Stimulated activated naive B cell treated with anti-CD40 and anti-IgM and Interleukin-4, amounts not matched to agents 10 μg/mL and 1 μg/mL and 100 μg/mL, for 72 hours (primary cell): ENCODE measurements around the gene FBRSL1.
"Not testable (repeated sequence)": the region's sequence is repeated elsewhere in the genome, so short reads cannot be mapped to it uniquely, and the experiment has no call there.

Source experiments
- ATAC-seq, 2 donors: fragments of 150-1000 bp; cut with Tn5 transposase; replicated peaks; 2 replicates each; pipeline ENCODE4 v1.10.0; 2021; ENCODE audit warnings: moderate library complexity in 1 of 2
- DNase-seq: peaks from one replicate; pipeline ENCODE4 v3.0.0; 2021
- H3K27ac Mint-ChIP-seq: one replicate; pipeline ENCODE4 v1.8.0; 2022; ENCODE audit warnings: mild to moderate bottlenecking, mixed read lengths
- H3K27me3 Mint-ChIP-seq, 2 donors: one replicate each; pipeline ENCODE4 v1.8.0; 2022; ENCODE audit warnings: mixed read lengths in 2 of 2
- H3K36me3 Mint-ChIP-seq, 2 donors: one replicate each; pipeline ENCODE4 v1.8.0; 2022; ENCODE audit warnings: mixed read lengths in 2 of 2, mild to moderate bottlenecking in 1 of 2
- H3K4me1 Mint-ChIP-seq, 2 donors: one replicate each; pipeline ENCODE4 v1.8.0; 2022; ENCODE audit warnings: mixed read lengths in 2 of 2, mild to moderate bottlenecking in 1 of 2
- H3K4me3 Mint-ChIP-seq, 2 donors: one replicate each; pipeline ENCODE4 v1.8.0; 2022; ENCODE audit warnings: mild to moderate bottlenecking in 2 of 2, mixed read lengths in 2 of 2, moderate library complexity in 1 of 2
- H3K9me3 Mint-ChIP-seq, 2 donors: one replicate each; pipeline ENCODE4 v1.8.0; 2022; ENCODE audit warnings: mixed read lengths in 2 of 2, mild to moderate bottlenecking in 1 of 2

Gene FBRSL1

DNA sequence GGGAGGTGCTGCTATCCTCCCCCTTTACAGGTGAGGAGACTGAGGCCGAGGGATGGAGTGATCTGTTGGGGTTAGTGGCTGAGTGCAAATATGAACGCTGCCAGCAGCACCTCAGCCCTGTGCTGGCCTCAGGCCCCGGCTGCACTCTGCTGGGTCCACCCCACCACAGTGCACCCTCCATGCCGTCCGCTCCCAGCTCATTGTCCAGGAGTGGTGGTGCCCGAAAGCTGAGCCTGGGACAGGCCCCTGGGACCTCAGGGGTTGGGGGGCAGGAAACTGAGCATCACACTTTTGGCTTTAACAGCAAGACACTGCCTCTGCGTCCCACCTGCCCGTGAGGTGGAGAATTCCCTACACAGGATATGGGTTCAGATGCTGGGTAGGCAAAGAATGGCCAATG, 31.5 kb upstream of the FBRSL1 start:
- Mint-ChIP-seq H3K36me3 (no peaks in the 10 kb centered on the region), H3K9me3 (peaks cover 0 to 6% of the 10 kb centered on the region in 2 donors), H3K4me3 (no peak overlapping the region), H3K4me1 (peaks cover 12 to 43% of the 10 kb centered on the region in 2 donors), H3K27me3 (peaks cover 0 to 7% of the 10 kb centered on the region in 2 donors), H3K27ac (no peak overlapping the region)
- ATAC-seq (no peak), DNase-seq (no peak)

DNA sequence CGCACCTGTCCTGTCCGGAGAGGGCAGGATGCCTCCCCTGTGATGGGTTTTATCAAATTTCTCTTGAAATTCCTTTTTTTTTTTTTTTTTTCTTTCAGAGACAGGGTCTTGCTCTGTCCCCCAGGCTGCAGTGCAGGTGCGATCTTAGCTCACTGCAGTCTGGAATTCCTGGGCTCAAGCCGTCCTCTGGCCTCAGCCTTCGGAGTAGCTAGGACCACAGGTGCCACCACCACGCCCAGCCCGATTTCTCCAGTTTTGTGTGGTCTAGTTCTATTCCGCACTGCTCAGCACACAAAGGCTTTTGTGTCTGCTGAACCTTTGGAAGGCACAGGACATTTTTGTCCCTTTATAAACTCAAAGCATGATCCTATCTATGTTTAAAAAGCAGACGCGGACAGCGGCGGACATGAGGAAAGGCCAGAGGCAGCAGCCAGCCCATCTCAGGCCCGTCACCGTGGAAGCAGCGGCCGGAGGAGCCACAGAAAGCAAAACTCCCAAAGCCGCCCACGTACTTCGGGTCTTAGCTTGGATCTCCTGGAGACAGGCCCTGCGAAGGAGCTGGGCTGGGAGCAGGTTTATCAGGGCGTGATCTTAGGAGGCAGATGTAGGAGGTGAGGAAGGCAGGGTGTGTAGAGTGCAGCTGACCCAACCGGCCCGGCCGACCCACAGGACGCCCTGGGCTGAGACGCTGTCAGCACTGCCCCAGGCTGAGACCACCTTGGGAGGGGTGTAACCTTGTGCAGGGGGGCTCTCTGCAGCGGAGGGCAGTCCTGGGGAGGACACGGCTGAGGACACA, 30.9 kb upstream of the FBRSL1 start:
- Mint-ChIP-seq H3K4me1 (peaks cover 12 to 38% of the 10 kb centered on the region in 2 donors), H3K27ac (no peak overlapping the region), H3K4me3 (no peak overlapping the region), H3K9me3 (peaks cover 0 to 6% of the 10 kb centered on the region in 2 donors), H3K36me3 (no peaks in the 10 kb centered on the region), H3K27me3 (peaks cover 0 to 7% of the 10 kb centered on the region in 2 donors)
- DNase-seq (no peak), ATAC-seq (no peak)

DNA sequence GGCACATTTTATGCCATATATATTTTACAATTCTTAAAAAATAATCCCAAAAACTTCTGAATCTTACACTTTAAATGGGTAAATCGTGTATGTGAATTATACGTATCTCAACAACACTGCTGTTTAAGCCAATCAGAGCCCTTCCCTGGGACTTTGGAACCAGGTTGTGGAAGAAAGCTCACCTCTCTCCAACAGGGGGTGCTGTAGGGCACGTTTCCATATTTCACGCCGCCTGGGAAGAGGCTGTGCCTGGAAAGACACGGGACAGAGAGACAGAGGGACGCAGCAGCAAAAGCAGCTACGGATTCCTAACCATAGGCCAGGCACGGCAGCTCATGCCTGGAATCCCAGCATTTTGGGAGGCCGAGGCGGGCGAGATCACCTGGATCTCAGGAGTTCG, 29.4 kb upstream of the FBRSL1 start:
- Mint-ChIP-seq H3K27ac (no peak overlapping the region), H3K4me3 (no peak overlapping the region), H3K36me3 (no peaks in the 10 kb centered on the region)

DNA sequence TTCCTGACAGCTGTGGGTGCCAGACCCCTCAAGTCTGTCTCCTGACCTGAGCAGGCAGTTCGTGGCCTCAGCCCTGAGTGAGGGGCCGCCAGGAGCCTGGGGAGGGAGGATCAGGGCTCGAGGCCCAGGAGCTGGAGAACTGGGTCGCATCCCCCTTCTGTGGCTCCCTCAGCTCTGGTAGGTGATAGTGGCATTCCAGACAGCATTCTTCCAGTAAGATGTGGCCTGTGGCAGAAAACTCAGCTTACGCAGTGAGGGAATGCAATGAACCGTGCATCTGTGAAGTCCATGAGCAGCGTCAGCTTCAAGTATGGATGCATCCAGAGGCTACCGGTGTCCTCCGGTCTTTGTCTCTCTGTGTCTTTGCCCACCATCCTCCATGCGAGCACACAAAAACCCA, 28.4 kb upstream of the FBRSL1 start:
- H3K27ac Mint-ChIP-seq: no peak overlapping the region

More for the DNA sequence above, 29.4 kb upstream of the FBRSL1 start:
- DNase-seq (no peak), ATAC-seq (no peak)
- Mint-ChIP-seq H3K27me3 (peaks cover 0 to 5% of the 10 kb centered on the region in 2 donors), H3K4me1 (peaks cover 9 to 27% of the 10 kb centered on the region in 2 donors), H3K9me3 (peaks cover 0 to 3% of the 10 kb centered on the region in 2 donors)

DNA sequence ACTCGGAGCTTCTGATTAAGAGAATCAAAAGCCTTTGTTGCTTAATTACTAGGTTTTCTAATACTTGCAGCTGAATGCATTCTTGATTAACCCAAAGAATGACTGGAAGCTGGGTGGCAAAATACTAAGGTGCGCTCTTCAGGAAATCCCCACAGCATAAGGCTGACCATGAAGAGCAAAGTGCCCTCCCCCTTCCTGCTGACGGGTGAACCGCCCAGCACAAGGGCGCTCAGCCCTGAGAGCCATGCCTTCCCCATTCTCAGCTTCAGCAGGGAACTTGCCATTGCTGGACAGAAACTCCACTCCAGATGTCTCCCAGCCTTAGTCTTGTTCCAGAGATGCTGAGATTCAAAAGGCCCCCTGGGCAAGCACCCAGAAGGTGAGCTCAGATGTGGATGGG, 27.2 kb upstream of the FBRSL1 start:
- no peak overlapping the region for H3K27ac Mint-ChIP-seq
- H3K9me3 Mint-ChIP-seq: no peaks in the 10 kb centered on the region
- H3K36me3 Mint-ChIP-seq: no peaks in the 10 kb centered on the region
- no peaks in the 10 kb centered on the region for H3K27me3 Mint-ChIP-seq
- peaks cover 7 to 16% of the 10 kb centered on the region in 2 donors for H3K4me1 Mint-ChIP-seq
- ATAC-seq (peak; percentile 75 to 86), DNase-seq (no peak)
- H3K4me3 Mint-ChIP-seq: no peak overlapping the region

More for the DNA sequence above, 28.4 kb upstream of the FBRSL1 start:
- no peak for DNase-seq
- H3K36me3 Mint-ChIP-seq: no peaks in the 10 kb centered on the region
- no peaks in the 10 kb centered on the region for H3K27me3 Mint-ChIP-seq
- no peak for ATAC-seq
- H3K4me1 Mint-ChIP-seq: peaks cover 6 to 18% of the 10 kb centered on the region in 2 donors
- no peaks in the 10 kb centered on the region for H3K9me3 Mint-ChIP-seq
- no peak overlapping the region for H3K4me3 Mint-ChIP-seq

DNA sequence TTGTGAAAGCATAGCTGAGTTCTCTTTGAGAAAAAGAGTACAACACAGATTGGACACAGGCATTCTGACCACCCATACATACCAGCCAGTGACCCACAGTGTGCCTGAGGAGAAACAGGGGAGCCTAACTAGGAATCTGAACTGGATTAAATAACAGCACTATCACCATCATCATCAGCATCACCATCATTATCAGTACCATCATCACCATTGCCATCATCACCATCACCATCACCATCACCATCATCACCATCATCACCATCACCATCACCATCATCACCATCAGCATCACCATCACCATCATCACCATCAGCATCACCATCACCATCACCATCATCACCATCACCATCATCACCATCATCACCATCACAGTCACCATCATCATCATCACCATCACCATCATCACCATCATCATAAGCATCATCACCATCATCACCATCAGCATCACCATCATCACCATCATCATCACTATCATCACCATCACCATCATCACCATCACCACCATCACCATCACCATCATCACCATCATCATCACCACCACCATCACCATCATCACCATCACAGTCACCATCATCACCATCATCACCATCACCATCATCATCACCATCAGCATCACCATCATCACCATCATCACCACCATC, 26.5 kb upstream of the FBRSL1 start:
- not testable (repeated sequence) for H3K27me3 Mint-ChIP-seq, H3K36me3 Mint-ChIP-seq, H3K27ac Mint-ChIP-seq, H3K4me3 Mint-ChIP-seq, ATAC-seq, DNase-seq, H3K9me3 Mint-ChIP-seq
- peaks cover 10 to 22% of the 10 kb centered on the region in 2 donors for H3K4me1 Mint-ChIP-seq

DNA sequence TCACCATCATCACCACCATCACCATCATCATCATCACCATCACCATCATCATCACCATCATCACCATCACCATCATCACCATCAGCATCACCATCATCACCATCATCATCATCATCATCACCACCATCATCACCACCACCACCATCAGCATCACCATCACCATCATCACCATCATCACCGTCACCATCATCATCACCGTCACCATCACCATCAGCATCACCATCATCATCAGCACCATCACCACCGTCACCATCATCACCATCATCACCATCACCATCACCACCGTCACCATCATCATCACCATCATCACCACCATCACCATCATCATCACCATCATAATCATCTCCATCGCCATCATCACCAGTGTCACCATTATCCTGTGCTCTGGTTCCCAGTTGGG, 25.6 kb upstream of the FBRSL1 start:
- H3K9me3 Mint-ChIP-seq, H3K27ac Mint-ChIP-seq, ATAC-seq, H3K4me3 Mint-ChIP-seq, DNase-seq, H3K36me3 Mint-ChIP-seq, H3K27me3 Mint-ChIP-seq: not testable (repeated sequence)
- peaks cover 13 to 26% of the 10 kb centered on the region in 2 donors for H3K4me1 Mint-ChIP-seq

DNA sequence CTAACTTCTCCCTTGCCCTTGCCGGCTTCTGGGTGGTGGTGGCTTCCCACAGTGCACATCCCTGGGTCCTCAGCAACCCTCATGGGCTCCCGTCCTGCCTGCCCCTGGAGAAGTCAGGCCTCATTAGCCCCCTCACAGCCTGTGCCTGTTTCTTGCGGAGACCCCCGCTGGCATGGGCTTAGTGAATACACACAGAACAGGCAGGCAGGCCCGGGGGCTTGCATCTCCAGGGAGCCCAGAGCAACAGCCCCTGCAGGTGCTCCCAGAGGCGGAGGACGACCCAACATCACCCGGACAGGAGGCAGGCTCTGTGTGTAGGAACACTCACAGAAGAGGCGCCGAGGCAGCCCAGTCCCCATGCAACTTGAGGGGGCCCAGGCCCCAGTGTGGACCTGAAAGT, 25.1 kb upstream of the FBRSL1 start:
- H3K4me3 Mint-ChIP-seq: no peak overlapping the region
- H3K27ac Mint-ChIP-seq: no peak overlapping the region
- no peaks in the 10 kb centered on the region for H3K9me3 Mint-ChIP-seq

DNA sequence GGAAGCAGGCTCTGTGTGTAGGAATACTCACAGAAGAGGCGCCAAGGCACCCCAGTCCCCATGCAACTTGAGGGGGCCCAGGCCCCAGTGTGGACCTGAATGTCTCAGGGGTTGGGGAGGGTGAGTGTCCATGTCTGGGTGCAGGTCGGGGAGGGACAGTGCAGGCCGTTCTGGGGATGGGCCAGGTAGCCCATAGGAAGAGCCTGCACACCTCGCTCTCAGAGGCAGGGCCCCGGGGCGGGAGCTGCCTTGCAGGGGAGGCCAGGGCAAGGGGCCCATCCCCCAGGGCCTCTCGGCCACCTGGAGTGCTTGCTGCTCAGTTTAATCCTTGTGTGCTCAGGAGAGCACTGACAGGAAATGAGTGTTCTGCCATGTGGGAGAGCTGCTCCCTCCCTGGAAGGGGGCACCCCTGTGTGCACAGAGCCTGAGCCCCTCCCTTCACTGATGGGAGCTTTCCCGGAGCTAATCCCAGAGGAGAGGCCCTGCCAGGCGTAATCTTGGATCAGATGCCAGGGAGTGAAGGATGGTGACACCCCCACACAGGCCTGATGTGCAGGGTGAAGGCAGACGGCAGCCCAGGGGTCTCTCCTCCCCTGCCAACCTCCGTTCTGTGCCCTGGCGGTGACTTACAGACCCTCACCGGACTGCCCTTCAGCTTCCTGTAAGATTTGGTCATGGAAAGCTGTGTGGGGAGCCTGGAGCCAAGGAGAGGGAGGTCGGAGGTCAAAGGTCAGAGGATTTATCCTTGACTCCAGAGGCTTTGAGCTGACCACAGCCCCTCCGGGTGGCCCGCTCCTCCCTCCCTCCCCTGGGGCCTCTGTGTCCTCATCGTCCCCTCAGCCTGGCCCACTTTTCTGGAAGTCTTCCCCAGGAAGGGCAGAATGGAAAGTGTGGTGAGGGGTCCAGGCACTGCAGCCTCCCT, 24.4 kb upstream of the FBRSL1 start:
- Mint-ChIP-seq H3K27me3 (no peaks in the 10 kb centered on the region), H3K4me3 (no peak overlapping the region), H3K9me3 (no peaks in the 10 kb centered on the region), H3K27ac (no peak overlapping the region), H3K36me3 (no peaks in the 10 kb centered on the region), H3K4me1 (peaks cover 23 to 36% of the 10 kb centered on the region in 2 donors)
- ATAC-seq (peak in 1 of 2 donors; percentile 7), DNase-seq (no peak)

More for the DNA sequence above, 25.1 kb upstream of the FBRSL1 start:
- Mint-ChIP-seq H3K27me3 (no peaks in the 10 kb centered on the region), H3K36me3 (no peaks in the 10 kb centered on the region), H3K4me1 (peaks cover 18 to 30% of the 10 kb centered on the region in 2 donors)
- no peak for DNase-seq
- ATAC-seq: peak in 1 of 2 donors; percentile 9

DNA sequence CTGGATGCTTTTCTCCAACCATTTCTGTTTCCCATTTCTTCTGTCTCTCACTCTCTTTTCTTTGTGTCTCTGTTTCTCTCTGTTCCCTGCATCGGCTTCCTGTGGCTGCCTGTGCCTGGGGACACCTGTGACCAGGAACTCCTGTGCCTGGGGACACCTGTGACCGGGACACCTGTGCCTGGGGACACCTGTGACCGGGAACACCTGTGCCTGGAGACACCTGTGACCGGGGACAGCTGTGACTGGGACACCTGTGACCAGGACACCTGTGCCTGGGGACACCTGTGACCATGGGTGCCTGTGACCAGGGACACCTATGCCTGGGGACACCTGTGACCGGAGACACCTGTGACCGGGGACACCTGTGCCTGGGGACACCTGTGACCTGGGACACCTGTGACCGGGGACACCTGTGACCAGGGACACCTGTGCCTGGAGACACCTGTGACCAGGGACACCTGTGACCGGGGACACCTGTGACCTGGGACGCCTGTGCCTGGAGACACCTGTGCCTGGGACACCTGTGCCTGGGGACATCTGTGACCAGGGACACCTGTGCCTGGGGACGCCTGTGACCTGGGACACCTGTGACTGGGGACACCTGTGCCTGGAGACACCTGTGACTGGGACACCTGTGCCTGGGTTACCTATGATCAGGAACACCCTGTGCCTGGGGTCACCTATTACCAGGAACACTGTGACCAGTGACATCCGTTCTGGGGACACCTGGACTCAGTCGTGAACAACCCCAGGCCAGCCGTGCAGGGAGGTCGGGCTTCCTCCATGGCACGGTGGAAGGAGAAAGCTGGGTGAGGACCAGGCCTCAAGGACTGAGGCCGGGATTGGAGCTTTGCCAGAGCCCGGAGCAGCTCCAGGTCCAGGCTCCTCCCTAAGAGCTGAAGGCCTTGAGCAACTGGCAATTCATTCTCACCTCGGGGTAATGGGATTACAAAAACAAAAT, 23.4 kb upstream of the FBRSL1 start:
- Mint-ChIP-seq H3K4me1 (peaks cover 28 to 39% of the 10 kb centered on the region in 2 donors), H3K4me3 (no peak overlapping the region), H3K27me3 (no peaks in the 10 kb centered on the region), H3K9me3 (no peaks in the 10 kb centered on the region), H3K36me3 (no peaks in the 10 kb centered on the region), H3K27ac (no peak overlapping the region)
- ATAC-seq: no peak
- DNase-seq: no peak

DNA sequence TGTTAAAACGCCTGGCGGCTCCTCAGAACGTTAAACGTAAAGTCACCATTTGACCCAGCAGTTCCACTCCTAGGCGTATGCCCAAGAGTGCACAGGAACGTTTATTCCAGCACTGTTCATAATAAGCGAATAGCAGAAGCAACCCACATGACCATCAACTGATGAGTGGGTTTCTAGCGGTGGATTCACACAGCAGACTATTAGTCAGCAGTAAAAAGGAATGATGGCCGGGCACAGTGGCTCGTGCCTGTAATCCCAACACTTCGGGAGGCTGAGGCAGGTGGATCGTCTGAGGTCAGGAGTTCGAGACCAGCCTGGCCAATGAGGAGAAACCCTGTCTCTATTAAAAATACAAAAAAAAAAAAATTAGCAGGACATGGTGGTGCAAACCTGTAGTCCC, 22.4 kb upstream of the FBRSL1 start:
- H3K27me3 Mint-ChIP-seq: no peaks in the 10 kb centered on the region
- H3K36me3 Mint-ChIP-seq: peaks cover 0 to 2% of the 10 kb centered on the region in 2 donors
- no peaks in the 10 kb centered on the region for H3K9me3 Mint-ChIP-seq
- H3K4me1 Mint-ChIP-seq: peaks cover 29 to 48% of the 10 kb centered on the region in 2 donors
- DNase-seq (no peak), ATAC-seq (no peak)
- H3K27ac Mint-ChIP-seq: no peak overlapping the region
- H3K4me3 Mint-ChIP-seq: peak overlapping the region; percentile 29 to 49

DNA sequence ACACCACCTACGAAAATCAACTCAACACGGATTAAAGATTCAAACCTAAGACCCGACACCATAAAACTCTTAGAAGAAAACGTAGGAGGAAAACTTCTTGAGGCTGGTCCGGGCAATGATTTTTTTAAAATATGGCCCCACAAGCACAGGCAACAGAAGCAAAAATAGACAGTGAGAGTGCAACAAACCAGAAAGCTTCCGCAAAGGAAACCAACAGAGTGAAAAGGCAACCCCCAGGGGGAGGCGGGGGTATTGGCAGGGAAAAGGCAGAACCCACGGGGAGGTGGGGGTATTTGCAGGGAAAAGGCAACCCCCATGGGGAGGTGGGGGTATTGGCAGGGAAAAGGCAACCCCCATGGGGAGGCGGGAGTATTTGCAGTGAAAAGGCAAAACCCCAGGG, 20.5 kb upstream of the FBRSL1 start:
- peak; percentile 38 to 57 for ATAC-seq

DNA sequence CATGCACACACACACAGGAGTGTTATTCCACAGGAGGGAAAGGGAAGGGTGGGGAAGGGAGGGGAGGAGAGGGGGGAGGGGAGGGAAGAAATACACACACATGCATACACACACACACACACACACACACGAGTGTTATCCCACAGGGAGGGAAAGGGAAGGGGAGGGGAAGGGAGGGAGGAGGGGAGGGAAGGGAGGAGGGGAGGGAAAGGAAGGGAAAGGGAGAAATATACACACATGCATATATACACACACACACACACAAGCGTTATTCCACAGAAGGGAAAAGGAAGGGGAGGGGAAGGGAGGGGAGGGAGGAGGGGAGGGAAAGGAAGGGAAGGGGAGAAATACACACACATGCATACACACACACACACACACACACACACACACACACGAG, 19.6 kb upstream of the FBRSL1 start:
- H3K27me3 Mint-ChIP-seq: no peaks in the 10 kb centered on the region
- H3K36me3 Mint-ChIP-seq: peaks cover 0 to 4% of the 10 kb centered on the region in 2 donors
- DNase-seq (no peak), ATAC-seq (no peak)
- peaks cover 29 to 51% of the 10 kb centered on the region in 2 donors for H3K4me1 Mint-ChIP-seq
- H3K27ac Mint-ChIP-seq: peak overlapping the region; percentile 85
- H3K9me3 Mint-ChIP-seq: peaks cover 0 to 1% of the 10 kb centered on the region in 2 donors
- H3K4me3 Mint-ChIP-seq: peak overlapping the region in 1 of 2 donors; percentile 43

More for the DNA sequence above, 20.5 kb upstream of the FBRSL1 start:
- H3K9me3 Mint-ChIP-seq: no peaks in the 10 kb centered on the region
- H3K4me3 Mint-ChIP-seq: peak overlapping the region; percentile 44 to 59
- H3K36me3 Mint-ChIP-seq: peaks cover 0 to 2% of the 10 kb centered on the region in 2 donors
- H3K27me3 Mint-ChIP-seq: no peaks in the 10 kb centered on the region
- peak overlapping the region; percentile 94 for H3K27ac Mint-ChIP-seq
- H3K4me1 Mint-ChIP-seq: peaks cover 29 to 49% of the 10 kb centered on the region in 2 donors
- no peak for DNase-seq
